HepG2 (cell line): ENCODE data around the gene SRSF10. TPM values are rescaled to one million over a fixed set of nuclear protein-coding genes. Genes with fewer than 3 reads are reported as not detected.

Source experiments
- AHR ChIP-seq: IDR thresholded peaks from 2 replicates; pipeline ENCODE4 v1.6.1; 2018; ENCODE audit warnings: missing genetic modification reagents, missing compliant biosample characterization
- ATM ChIP-seq: fragments of 450-650 bp; IDR thresholded peaks from 2 replicates; pipeline ENCODE4 v1.7.1; 2017; ENCODE audit warnings: mild to moderate bottlenecking, borderline replicate concordance
- CEBPB ChIP-seq: IDR thresholded peaks from 2 replicates; pipeline ENCODE4 v1.6.1; 2011; ENCODE audit warnings: low read depth, low read length, improper control_type of control experiment, borderline replicate concordance
- CHD4 ChIP-seq: fragments of 200-600 bp; sonication (generic); IDR thresholded peaks from 2 replicates; pipeline ENCODE4 v1.7.0; 2017; ENCODE audit warnings: mild to moderate bottlenecking, low read length, borderline replicate concordance
- DNMT3B ChIP-seq: conservative IDR thresholded peaks from 2 replicates; pipeline ENCODE4 v1.6.1; 2016; ENCODE audit warnings: missing biosample characterization, control low read depth
- GATAD1 ChIP-seq: IDR thresholded peaks from 2 replicates; pipeline ENCODE4 v1.6.1; 2016; ENCODE audit warnings: missing genetic modification reagents, missing compliant biosample characterization
- RELA ChIP-seq: sonication (generic); formaldehyde crosslinking; IDR thresholded peaks from 2 replicates; pipeline ENCODE4 v1.4.0; 2020; ENCODE audit warnings: missing genetic modification reagents
- RFX5 ChIP-seq: IDR thresholded peaks from 2 replicates; pipeline ENCODE4 v1.6.1; 2011; ENCODE audit warnings: low read depth, low read length, improper control_type of control experiment
- SIN3B ChIP-seq: fragments of 150-350 bp; IDR thresholded peaks from 2 replicates; pipeline ENCODE4 v1.6.1; 2014; ENCODE audit warnings: low read length
- SYNCRIP ChIP-seq: fragments of 200-400 bp; formaldehyde crosslinking; IDR thresholded peaks from 2 replicates; pipeline ENCODE4 v1.6.1; 2018; ENCODE audit warnings: mild to moderate bottlenecking, low read depth, low read length; ENCODE audit not compliant: insufficient read depth
- TEAD3 ChIP-seq: optimal IDR thresholded peaks from 2 replicates; pipeline ENCODE3; 2016; ENCODE audit warnings: borderline replicate concordance
- THYN1 ChIP-seq: sonication (generic); formaldehyde crosslinking; IDR thresholded peaks from 2 replicates; pipeline ENCODE4 v1.8.1; 2023; ENCODE audit warnings: low read depth, mild to moderate bottlenecking, moderate library complexity, missing genetic modification reagents, borderline replicate concordance
- ZIK1 ChIP-seq: sonication (generic); formaldehyde crosslinking; IDR thresholded peaks from 2 replicates; pipeline ENCODE4 v1.5.0; 2020; ENCODE audit warnings: mild to moderate bottlenecking, low read depth, missing genetic modification reagents, borderline replicate concordance
- ZNF263 ChIP-seq: sonication (generic); formaldehyde crosslinking; IDR thresholded peaks from 2 replicates; pipeline ENCODE4 v1.4.0; 2020; ENCODE audit warnings: missing genetic modification reagents
- ZNF432 ChIP-seq: sonication (generic); formaldehyde crosslinking; IDR thresholded peaks from 2 replicates; pipeline ENCODE4 v1.5.0; 2020; ENCODE audit warnings: missing genetic modification reagents, mild to moderate bottlenecking, borderline replicate concordance
- ZNF616 ChIP-seq: sonication (generic); formaldehyde crosslinking; IDR thresholded peaks from 2 replicates; pipeline ENCODE4 v1.5.0; 2020; ENCODE audit warnings: low read depth, mild to moderate bottlenecking, missing genetic modification reagents
- ZNF720 ChIP-seq: sonication (generic); formaldehyde crosslinking; IDR thresholded peaks from 2 replicates; pipeline ENCODE4 v1.4.0; 2020; ENCODE audit warnings: missing genetic modification reagents
- ZNF766 ChIP-seq: sonication (generic); formaldehyde crosslinking; IDR thresholded peaks from 2 replicates; pipeline ENCODE4 v1.5.0; 2020; ENCODE audit warnings: missing genetic modification reagents, borderline replicate concordance
- ZNF83 ChIP-seq: sonication (generic); formaldehyde crosslinking; IDR thresholded peaks from 2 replicates; pipeline ENCODE4 v1.4.0; 2020; ENCODE audit warnings: missing genetic modification reagents, mild to moderate bottlenecking, borderline replicate concordance
- ZNF878 ChIP-seq: sonication (generic); formaldehyde crosslinking; IDR thresholded peaks from 2 replicates; pipeline ENCODE4 v1.8.1; 2023; ENCODE audit warnings: mild to moderate bottlenecking, missing genetic modification reagents, moderate library complexity
- polyA plus RNA-seq, 8 experiments: library from polyadenylated mRNA; depleted of rRNA in 3 of 8; stranded (reverse) in 7 of 8; unstranded in 1 of 8; fragments of >200 nt; fragmentation: Illumina TruSeq in 4 of 8; extraction: Trizol in 4 of 8; gene quantifications; 2 replicates each; pipeline versions ENCODE4 v1.2.1 to v1.2.3, GENCODE V29; 2011 to 2016; ENCODE audit warnings: low read depth in 4 of 8, missing spikeins in 1 of 8, mixed read lengths in 1 of 8; ENCODE audit not compliant: insufficient read depth in 1 of 8
- total RNA-seq, 5 experiments: library from RNA; depleted of rRNA; stranded (reverse); fragments of >200 nt; fragmentation: Illumina TruSeq; extraction: Trizol; gene quantifications; 2 replicates each; pipeline ENCODE4 v1.2.3, GENCODE V29; 2016; ENCODE audit warnings: low read depth in 1 of 5
- TF ChIP-seq, protein P1 (sequence below), 2 experiments: IDR thresholded peaks; 2 replicates each; pipeline ENCODE4 v1.6.1; 2011 to 2012; ENCODE audit warnings: low read length in 2 of 2, borderline replicate concordance in 1 of 2, low read depth in 1 of 2, mild to moderate bottlenecking in 1 of 2, moderate library complexity in 1 of 2
- TF ChIP-seq, protein P2 (sequence below): sonication (generic); IDR thresholded peaks from 2 replicates; pipeline ENCODE4 v1.6.1; 2016; ENCODE audit warnings: low read depth, borderline replicate concordance
- TF ChIP-seq, protein P3 (sequence below): sonication (generic); formaldehyde crosslinking; IDR thresholded peaks from 2 replicates; pipeline ENCODE4 v1.5.0; 2020; ENCODE audit warnings: missing genetic modification reagents
- TF ChIP-seq, protein P4 (sequence below): sonication (generic); formaldehyde crosslinking; IDR thresholded peaks from 2 replicates; pipeline ENCODE4 v1.5.1; 2020; ENCODE audit warnings: missing genetic modification reagents, mild to moderate bottlenecking, borderline replicate concordance

Gene SRSF10
- total and polyA plus RNA-seq, 2 of the 13 experiments (the other 11 are each of a cell fraction or from before 2014, with no cell fraction given), result 126 to 186 TPM

DNA sequence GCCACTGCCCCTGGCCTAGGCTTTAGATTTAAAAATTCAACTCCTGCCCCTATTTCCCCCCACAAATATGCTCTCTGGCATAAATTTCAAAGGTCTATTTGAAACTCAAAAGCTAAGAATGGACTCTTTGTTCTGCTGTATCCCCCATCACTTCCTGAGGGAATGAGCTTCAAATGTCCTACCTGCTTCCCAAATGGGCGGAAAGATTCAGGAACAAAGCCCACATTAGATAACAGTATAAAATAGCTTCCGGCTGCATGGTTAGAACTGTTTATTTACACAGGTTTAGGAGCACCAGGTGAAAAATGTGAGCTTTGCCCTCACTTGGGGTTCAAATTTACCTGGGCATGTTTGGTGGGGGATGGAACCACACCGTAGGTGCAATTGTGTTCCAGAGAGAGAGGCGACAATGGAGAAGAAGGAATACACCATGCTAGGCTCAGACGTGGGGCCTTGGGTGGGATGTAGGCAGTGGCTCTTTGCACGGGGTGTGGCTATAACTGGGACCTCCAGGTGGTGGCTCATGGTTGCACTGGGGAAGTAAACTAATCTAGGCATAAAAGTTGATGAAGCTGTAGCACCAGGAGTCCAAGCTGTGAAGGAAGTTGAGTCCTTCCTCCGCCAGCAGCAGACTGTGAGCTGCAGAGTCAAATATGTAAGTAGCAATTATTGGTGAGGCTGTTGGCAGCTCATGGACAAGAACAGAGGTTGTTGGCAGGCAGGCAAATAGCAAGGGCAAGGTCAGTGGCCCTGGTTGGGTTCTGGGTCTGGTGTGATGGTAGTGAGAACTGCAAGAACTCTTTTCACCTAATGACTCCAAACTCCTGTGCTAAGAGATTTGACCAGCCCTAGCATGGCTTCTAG is 41.5 kb upstream of the SRSF10 start (continued):
- TF ChIP-seq, protein P1, sequence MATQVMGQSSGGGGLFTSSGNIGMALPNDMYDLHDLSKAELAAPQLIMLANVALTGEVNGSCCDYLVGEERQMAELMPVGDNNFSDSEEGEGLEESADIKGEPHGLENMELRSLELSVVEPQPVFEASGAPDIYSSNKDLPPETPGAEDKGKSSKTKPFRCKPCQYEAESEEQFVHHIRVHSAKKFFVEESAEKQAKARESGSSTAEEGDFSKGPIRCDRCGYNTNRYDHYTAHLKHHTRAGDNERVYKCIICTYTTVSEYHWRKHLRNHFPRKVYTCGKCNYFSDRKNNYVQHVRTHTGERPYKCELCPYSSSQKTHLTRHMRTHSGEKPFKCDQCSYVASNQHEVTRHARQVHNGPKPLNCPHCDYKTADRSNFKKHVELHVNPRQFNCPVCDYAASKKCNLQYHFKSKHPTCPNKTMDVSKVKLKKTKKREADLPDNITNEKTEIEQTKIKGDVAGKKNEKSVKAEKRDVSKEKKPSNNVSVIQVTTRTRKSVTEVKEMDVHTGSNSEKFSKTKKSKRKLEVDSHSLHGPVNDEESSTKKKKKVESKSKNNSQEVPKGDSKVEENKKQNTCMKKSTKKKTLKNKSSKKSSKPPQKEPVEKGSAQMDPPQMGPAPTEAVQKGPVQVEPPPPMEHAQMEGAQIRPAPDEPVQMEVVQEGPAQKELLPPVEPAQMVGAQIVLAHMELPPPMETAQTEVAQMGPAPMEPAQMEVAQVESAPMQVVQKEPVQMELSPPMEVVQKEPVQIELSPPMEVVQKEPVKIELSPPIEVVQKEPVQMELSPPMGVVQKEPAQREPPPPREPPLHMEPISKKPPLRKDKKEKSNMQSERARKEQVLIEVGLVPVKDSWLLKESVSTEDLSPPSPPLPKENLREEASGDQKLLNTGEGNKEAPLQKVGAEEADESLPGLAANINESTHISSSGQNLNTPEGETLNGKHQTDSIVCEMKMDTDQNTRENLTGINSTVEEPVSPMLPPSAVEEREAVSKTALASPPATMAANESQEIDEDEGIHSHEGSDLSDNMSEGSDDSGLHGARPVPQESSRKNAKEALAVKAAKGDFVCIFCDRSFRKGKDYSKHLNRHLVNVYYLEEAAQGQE (IDR thresholded peaks at IDR 0.05; ENCODE audit: borderline replicate concordance in 1 of 2, low read depth in 1 of 2, low read length in 2 of 2), result peak in 1 of 2 experiments; percentile 72; a peak in 1 of 4 replicates
- TF ChIP-seq CEBPB, result no peak
- no peak for TF ChIP-seq CHD4
- peak; percentile 56; the same call in 1 of the 2 replicates for TF ChIP-seq AHR
- no peak for TF ChIP-seq ZNF720 (CRISPR knock-in tag)
- TF ChIP-seq, protein P2, sequence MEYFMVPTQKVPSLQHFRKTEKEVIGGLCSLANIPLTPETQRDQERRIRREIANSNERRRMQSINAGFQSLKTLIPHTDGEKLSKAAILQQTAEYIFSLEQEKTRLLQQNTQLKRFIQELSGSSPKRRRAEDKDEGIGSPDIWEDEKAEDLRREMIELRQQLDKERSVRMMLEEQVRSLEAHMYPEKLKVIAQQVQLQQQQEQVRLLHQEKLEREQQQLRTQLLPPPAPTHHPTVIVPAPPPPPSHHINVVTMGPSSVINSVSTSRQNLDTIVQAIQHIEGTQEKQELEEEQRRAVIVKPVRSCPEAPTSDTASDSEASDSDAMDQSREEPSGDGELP, result peak; percentile 90
- TF ChIP-seq, protein P3, sequence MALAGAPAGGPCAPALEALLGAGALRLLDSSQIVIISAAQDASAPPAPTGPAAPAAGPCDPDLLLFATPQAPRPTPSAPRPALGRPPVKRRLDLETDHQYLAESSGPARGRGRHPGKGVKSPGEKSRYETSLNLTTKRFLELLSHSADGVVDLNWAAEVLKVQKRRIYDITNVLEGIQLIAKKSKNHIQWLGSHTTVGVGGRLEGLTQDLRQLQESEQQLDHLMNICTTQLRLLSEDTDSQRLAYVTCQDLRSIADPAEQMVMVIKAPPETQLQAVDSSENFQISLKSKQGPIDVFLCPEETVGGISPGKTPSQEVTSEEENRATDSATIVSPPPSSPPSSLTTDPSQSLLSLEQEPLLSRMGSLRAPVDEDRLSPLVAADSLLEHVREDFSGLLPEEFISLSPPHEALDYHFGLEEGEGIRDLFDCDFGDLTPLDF (CRISPR knock-in tag), result no peak
- no peak for TF ChIP-seq RFX5
- TF ChIP-seq ZIK1 (CRISPR knock-in tag), result no peak
- no peak for TF ChIP-seq DNMT3B (CRISPR knock-in tag)
- TF ChIP-seq ATM, result no peak
- TF ChIP-seq GATAD1 (CRISPR knock-in tag), result 0 out of 2 replicates have a peak, but pooled peaks have one; percentile 51
- TF ChIP-seq RELA (CRISPR knock-in tag), result no peak
- peak; percentile 55; the same call in 1 of the 2 replicates for TF ChIP-seq ZNF766 (CRISPR knock-in tag)
- peak; percentile 42; the same call in 1 of the 2 replicates for TF ChIP-seq ZNF263 (CRISPR knock-in tag)
- peak; percentile 73; the same call in 1 of the 2 replicates for TF ChIP-seq ZNF878 (CRISPR knock-in tag)
- TF ChIP-seq SYNCRIP, result no peak
- TF ChIP-seq, protein P4, sequence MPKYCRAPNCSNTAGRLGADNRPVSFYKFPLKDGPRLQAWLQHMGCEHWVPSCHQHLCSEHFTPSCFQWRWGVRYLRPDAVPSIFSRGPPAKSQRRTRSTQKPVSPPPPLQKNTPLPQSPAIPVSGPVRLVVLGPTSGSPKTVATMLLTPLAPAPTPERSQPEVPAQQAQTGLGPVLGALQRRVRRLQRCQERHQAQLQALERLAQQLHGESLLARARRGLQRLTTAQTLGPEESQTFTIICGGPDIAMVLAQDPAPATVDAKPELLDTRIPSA (CRISPR knock-in tag), result no peak
- no peak for TF ChIP-seq ZNF432
- no peak for TF ChIP-seq THYN1 (CRISPR knock-in tag)
- TF ChIP-seq TEAD3, result peak; percentile 94
- TF ChIP-seq ZNF616 (CRISPR knock-in tag), result no peak
- TF ChIP-seq ZNF83 (CRISPR knock-in tag), result no peak
- TF ChIP-seq SIN3B, result no peak
